NCI-H748 (cell line): ENCODE measurements around the gene TRIM29.

ENCODE experiments used
- DNase-seq: peaks from one replicate; lab custom pipeline; 2025; ENCODE audit not compliant: unreplicated experiment; lab: John Stamatoyannopoulos, UW

Gene TRIM29

DNA sequence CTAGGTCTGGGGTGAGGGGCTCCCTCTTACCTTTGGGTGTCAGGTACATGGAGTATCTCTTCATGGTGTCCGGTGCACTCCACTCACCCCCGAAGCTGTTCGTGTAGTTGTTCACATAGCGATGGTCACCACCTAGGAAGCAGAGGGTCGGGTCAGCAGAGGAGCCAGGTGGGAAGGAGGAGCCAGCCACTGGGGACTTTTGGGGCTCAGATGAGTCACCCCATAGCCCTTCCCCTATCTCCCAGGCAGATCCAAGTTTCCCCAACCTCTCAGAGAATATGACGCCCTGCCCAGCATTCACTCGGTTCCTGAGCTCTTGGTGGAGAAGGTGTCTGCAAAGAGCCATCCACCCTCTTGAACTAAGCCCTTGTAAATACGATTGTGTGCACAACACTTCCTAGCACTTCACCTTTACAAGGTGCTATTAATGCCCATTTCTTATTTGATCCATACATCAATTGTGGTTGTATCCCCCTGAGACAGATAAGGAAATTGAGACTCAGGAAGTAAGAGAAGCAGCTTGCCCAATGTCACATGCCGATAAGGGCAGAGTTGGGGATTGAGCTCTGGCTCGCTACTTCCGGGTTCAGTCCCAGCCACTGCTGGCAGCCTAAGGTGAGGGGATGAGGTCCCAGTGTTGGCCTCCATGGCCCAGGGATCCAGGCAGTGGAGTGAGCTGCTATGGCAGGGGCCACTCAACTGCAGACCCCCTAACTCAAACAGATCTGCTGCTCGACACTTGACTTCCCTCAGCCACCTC, 14.8 kb downstream of the TRIM29 start:
- DNase-seq = no peak

DNA sequence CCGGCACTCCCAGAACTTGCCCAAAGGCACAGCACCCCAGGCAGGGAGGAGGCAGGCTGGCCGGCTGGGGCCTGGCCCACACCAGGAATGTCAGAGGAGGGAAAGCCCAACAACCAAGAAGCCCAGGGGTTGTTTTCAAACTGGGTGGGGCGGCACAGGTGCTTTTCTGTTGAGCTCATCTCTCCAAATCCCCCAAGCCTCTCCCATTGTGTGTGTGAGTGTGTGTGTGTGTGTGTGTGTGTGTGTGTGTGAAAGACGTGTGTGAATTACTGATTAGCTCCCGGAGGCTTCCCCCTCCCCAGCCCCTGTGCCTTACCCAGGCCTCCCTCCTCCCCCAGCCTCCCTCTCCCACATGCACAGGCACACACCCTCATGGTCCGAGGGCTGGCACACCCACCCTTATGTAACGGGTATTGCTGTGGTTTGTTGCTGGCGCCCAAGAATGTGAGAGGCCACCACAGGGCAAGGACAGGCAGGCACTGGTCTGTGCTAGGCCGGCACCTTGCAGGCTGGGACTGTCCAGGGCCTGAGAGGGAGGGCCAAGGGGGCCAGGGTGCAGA, 15.9 kb downstream of the TRIM29 start:
- no peak for DNase-seq

DNA sequence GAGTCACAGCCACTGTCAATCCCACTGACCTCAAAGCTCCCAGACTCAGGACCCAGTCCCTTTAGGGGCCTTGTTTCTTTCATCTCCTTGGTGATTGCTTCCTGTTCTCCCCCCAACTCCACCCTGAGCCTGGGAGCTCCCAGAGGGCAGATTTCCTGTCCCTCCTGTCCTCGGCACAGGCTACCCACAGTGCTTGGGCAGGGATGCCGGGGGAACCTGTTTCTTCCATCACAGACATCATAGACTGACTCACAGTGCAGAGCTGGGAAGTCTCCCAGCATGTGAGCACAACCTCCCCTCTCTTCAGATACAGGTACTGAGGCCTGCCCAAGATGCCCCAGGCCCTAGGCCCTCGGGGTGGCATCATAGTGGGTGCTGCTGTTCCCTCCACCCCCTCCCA, 16.6 kb downstream of the TRIM29 start:
- DNase-seq = no peak

DNA sequence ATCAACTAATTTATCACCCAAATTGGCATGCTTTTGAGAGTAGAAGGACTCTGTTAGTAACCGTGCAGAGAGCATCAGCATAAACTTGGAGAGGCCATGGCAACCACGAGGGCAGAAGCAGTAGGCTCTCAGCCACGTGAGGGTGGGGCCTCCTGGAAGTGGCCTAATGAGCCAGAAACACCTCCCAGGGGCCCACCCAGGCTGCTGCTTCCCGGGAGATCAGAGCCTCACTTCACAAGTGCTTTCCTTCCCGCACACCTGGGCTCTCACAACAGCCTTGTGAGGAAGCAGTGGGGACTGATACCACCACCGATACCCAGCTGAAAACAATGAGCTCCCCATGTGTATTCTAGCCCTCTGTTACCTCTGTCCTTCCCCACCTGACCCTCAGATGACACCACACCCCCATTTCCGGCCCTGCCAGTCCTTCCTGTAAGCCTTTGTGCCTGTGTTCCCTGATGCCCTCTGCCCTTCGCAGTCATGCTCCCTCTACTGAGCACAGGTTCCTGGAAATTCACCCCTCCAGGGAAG, 17.0 kb downstream of the TRIM29 start:
- DNase-seq = no peak

DNA sequence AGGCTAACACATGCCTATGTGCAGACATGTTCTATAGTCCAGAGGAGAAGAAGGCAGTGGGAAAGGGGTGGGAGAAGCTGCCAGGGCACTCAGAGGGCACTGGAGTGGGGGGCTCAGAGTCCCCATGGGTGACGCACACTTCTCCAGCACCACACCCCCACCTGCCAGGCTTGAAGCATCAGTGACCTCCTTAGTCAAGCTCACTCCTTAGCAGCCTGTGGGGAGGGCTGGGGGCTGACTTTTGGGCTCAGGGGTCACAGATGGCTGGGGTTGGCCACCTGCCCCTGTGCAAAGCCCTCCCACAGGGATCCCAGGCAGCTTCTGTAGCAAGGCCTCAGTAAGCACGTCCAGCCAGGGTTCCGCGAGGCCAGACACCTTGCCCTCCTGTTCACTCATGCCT, 18.8 kb downstream of the TRIM29 start:
- DNase-seq = no peak

DNA sequence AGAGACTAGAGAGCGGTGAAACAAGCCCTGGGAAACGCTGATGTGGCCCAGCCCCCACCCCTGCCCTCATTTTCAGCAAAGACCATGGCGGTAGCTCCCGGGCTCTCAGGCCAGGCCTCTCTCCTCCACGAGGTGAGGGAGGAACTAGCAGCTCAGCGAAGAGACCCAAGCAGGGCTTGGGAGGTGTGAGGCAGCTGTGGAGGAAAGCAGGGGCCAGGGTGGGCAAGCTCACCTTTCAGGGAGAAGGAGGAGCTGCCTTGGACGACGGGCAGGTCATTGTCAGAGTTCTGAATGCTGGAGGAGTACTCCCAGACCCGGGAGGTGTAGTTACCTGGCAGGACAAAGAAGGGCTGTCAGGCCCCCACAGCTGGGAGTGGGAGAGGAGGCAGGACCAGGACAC, 19.9 kb downstream of the TRIM29 start:
- DNase-seq = no peak

DNA sequence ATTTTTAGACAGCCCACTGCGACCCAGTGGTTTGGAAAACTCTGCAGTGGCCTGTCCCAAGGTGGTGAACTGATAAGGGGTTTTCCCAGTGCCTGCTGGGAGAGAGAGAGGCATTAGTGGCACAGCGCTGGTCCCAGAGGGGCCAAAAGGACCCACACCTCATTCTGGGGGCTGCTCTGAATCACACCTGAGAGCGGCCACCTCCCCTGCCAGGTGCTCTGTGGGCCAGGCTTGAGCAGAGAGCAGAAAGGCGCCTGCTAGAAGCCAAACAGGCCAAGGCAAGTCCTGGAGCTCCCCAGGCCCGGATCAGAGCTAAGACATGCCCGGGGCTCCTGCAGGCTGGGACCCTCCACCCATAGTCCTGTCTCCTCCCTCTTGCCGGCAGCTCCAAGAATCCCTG, 20.9 kb downstream of the TRIM29 start:
- no peak for DNase-seq

DNA sequence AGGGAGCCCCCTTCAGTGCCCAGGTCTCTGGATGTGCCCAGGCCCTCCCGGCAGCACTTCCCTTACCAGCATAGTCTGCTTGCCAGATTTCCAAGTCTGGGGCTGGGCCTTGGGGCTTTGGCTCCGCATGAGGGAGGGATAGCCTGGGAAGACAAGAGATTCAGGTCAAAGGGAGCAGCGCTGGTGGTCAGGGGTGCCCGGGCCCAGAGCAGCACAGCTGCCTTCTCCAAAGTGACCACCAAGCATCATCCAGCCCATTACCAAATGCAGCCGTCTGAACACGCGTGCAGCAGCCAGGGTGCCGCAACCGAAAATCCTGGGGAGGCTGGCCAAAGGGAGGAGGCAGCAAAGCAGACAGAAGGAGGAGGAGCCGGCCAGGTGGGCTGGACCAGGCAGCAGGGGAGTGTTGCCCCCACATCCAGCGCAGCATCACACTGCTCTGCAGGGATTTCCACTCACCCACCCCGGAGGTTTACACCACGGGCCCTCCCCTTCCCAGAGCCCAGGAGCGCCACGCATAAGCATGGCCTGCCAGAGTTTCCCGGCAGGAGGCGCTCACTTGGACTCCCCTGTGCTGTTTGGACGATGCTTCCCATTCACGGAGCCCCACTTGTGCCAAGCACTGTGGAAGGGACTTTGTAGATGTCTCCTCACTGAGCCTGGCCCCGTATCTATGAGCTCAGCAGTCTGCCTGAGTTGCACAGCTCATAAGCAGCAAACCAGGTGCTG, 22.5 kb downstream of the TRIM29 start:
- no peak for DNase-seq

DNA sequence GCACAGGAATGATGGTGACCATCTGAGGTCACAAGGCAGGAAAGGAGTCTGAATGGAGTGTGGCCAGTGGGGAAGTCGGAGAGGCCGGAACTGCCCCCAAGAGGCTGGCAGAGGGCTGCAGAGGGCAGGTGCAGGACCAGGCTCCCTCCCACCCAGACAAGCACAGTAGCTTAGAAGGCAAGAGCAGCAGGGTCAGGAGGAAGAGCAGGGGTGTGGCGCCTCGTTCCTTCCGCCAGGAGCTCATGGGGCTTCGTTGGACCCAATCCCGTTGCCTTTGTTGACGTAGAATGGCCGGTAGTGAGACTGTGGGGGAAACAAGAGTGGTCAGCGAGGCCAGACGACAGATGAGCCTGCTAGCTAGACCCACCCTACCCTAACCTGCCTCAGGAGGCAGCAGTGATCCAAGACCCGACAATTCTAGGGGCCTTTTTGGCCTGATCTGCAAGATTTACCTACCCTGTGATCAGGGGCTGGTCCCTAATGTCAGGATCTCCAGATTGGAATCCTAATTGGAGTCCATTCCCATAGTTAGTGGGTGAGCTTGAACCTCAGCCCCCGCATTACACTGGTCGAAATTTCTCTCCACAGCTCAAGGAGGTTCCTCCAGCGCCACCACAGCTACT, 25.6 kb downstream of the TRIM29 start:
- DNase-seq = no peak

DNA sequence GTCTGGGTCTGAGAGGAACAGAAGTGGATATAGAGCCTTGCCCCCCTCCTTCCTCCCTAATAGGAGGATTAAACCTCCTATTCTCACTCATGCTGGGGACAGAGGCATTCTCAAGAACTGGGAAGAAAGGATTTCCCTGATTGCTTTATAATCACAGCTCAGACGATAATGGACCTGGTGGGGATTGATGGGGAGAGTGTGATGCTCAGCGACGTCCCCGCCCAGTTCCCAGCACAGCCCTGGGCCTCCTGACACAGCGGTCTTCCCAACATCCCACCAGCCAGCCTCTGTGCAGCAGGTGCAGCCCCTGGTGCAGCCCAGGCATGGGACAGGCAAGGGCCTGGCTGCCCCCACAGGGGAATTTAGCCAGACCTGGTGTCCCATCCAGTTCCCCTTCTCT, 28.4 kb downstream of the TRIM29 start:
- DNase-seq = no peak

DNA sequence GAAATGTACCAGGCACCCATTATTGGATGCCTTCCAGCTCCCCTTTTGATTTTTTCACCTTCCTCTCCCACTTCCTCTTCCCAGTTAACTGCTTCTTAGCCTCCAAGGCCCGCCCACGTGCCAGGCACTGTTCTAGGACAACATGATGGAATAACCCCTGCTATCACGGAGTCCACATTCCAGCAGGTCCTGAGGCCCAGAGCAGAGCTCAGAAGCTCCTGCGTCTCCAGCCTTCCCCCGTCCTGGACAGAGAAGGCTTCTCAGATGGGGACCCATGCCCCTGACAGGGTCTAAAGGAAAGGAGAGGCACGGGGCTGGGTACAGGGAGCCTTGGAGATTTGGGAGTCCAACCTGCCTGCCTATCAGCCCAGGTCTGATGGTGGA, 29.1 kb downstream of the TRIM29 start:
- no peak for DNase-seq

DNA sequence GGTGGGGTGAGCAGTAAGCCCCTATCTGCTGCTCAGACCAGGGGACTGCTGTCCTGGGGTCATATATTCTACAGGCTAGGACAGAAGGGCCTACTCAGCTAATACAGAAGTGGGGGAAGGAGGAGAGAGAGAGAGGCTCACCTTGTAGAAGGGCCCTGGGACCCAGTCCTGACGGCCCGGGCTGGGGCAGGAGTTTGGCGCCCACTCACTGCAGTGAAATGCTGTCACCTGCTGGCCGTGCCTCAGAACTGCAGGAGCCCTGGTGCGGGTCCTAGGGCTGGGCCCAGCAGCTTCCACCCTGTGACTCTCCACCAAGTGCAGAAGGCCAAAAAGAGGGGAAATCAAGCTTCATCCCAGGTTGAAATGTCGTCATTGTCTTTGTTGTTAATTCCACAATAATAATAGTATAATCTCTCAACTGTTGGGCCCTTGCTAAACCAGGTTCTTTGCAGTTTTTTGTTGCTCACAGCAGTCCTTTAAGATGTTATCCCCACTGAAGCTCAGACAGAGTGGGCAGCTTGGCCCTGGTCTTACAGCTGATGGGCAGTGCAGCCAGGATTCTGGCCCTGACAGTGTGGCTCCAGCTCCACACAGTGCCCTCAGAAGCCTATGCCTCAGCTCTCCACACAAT, 29.6 kb downstream of the TRIM29 start:
- DNase-seq = peak; percentile 41

DNA sequence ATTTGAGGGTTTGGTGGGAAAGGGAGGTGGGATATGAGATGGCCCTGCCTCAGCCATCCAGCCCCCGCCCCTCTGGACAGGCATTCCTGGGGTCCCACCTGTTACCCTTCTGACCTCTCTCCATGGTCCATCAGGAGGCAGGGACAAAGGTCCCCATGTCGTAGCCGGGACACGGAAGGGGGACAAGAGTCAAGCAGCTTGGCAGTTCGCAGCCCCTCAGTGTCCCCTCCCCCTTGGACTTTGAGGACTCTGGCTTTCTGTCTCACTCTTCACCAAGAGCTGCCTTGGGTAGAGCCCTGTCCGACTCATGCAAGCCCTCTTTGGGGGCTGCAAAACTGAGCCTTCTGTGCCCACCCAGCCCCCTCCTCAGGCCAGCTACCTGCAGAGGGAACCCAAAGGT, 30.2 kb downstream of the TRIM29 start:
- no peak for DNase-seq

DNA sequence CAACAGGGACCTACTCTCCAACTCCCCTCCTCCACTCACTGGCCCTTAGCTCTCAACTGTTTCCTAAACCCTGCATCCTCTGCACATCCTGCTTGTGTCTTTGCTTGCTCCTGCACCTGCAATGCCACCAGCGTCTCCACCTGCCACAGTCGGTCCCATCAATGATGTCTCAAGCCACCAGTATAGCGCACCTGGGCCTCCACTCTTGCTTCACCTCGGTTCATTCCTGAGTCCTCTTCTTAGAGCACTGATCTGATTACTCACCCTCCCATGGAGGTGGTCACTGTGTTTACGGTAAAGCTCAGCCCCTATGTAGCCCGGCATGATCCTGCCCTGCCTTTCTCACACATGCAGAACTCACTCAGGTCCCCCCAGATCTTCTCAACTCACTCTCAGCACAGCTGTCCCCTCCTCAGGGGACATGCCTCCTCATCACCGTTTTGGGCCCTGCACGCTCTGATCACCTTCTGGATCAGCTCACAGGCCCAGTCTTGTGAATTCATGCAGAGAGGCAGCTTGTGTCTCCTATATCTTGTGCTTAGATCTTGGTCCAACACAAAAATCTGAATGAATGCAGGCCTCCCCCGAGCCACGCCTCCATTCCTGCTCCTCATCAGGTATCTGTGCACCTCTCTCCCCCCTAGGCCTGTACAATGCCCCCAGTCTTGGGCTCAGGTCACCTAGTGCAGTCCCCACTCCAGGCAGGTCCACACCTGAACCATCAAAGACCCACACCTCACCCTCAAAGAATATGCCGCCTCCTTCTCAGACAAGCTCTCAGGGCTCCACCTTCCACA, 31.4 kb downstream of the TRIM29 start:
- DNase-seq = no peak

DNA sequence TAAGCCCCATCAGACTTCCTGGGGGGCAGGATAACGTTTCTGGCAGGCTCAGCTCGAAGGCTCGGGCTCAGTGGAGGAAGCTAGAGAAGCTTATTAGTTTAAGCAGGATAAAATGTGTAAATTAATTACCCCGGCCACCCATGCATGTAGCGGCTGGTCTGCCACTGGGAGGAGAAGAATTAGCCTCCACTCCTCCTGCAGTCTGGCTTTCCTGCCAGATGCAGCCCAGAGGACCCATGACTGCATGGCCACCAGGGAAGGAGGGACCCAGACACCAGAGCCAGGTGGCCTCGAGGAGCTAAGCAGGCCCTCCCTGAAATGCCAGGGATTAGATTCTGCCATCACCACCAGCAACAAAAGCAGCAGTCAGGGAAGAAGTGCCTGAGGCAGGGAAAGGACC, 32.3 kb downstream of the TRIM29 start:
- no peak for DNase-seq

DNA sequence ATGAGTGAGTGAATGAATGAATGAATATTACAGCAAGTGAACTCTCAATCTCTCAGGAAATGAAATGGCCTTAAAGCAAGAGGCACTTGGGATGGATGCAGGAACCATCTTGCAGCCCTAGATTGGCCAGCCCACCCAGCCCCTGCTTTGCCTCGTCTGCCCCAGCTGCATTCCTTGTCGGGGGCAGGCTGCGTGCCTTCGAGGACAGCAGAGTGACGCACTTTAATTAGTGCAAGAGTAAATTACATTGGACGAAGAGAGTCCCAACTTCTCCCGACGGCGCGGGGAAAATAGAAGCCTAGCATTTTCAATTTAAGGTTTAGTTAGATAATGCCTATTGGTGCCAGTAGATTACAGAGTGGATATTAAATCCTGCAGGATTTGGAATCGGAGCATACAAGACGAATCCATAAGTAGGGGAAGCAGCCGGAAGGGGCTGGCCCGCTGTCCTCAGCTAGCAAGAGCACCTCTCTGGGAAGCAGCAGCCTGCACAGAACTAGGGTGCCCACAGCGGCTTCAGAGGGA, 33.8 kb downstream of the TRIM29 start:
- DNase-seq = no peak

DNA sequence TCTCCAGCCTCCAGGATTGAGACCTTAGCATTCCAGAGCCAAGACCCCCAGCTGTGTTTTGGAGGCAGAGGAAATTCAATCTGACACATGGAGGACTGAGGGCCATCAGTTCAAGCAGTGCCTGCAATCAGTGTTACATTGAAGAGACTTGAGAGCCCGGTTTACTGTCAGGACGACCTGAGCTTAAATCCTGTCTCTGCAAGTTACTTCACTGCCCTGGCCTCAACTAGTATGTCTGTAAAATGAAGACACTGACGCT, 35.1 kb downstream of the TRIM29 start:
- no peak for DNase-seq

DNA sequence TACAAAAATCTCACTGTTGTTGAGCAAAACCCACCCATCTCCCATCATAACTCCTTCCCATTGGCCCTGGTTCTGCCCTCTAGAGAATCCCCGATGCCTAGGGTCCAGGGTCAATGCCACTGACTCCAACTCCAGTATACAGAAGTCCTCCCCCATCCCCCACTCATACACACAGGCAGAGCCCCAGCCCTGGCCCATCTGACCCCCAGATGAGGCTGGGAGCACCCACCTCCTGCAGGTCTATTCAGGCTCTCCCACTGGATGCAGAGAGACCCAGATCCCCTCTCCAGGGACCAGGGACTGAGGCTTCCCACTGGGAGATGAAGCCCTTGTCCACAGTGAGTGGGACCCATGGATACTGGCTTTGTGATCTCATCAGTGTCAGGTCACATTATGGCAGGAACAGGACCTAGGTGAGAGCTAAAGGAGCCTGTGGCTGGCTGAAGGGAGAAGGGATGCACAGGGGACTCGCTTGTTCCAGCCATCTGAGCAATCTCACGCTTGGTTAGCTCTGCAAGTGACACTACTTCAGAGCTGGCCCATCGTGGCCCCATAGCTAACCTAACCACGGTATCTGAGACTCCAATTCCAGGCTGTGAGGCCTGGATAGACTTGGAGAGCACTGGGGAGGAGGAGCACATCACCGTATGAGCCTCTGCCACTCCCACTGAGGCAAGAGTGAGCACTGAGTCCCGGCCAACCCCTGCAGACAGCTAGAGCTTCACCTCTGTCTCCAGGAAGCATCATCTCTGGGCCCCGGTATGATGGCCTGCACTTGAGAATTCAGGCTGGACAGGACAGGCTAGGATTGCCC, 35.7 kb downstream of the TRIM29 start:
- DNase-seq = no peak

DNA sequence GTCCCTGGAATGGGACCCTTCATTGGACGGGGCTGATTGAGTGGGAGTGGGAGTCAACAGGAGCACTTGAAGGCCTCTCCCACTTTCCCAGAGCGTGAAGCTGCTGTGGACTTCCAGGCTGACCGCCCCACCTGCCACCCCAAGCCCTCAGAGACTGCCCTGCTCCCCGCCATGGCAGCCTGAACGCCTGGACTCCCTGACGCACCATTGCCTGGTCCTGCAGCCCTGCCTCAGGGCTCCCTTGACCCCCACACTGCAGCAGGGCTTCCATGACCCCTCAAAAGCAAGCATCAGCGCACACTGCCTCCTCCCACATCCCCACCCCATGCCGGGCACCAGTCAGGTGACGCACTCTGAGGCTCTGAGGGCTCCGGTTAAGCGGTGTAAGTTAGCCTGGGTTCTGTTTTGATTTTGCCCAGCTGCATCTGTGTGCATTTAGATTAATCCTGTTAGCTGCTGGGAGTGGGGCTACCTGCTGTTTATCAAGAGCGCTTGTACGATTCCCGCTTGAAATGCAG, 39.4 kb downstream of the TRIM29 start:
- peak; percentile 3 for DNase-seq
